Iris pigment epithelial cell (primary cell): Measurements from ENCODE around the gene TPH1.
"Not testable (repeated sequence)": the region's sequence is repeated elsewhere in the genome, so short reads cannot be mapped to it uniquely, and the experiment has no call there.

Source experiments
- DNase-seq: peaks from one replicate; pipeline ENCODE4 v3.0.0-alpha.2; 2011; ENCODE audit warnings: low read depth

Gene TPH1

GRCh38 chr11:18019650-18020049, 26.4 kb downstream of the TPH1 start:
- no peak for DNase-seq

- DNase-seq: peak; percentile 30
These were observed 29.3 kb downstream of the TPH1 start for GRCh38 chr11:18016789-18017188.

GRCh38 chr11:18014876-18015275, 31.2 kb downstream of the TPH1 start:
- DNase-seq: no peak

- no peak for DNase-seq
These were observed 32.1 kb downstream of the TPH1 start for GRCh38 chr11:18013790-18014507.

- DNase-seq: peak; percentile 87
These were observed 32.9 kb downstream of the TPH1 start, which contains the start of gene SERGEF for GRCh38 chr11:18012906-18013781. Gene SERGEF (minus strand): TSS chr11:18013047. CDS start chr11:18013010, 37 bp downstream.

GRCh38 chr11:18012122-18012905, 33.8 kb downstream of the TPH1 start:
- DNase-seq: peak; percentile 30

GRCh38 chr11:18011633-18012032, 34.4 kb downstream of the TPH1 start:
- no peak for DNase-seq

GRCh38 chr11:18010977-18011586, 35.0 kb downstream of the TPH1 start:
- no peak for DNase-seq

GRCh38 chr11:18010121-18010670, 35.9 kb downstream of the TPH1 start:
- no peak for DNase-seq

GRCh38 chr11:18005376-18006129, 40.5 kb downstream of the TPH1 start:
- no peak for DNase-seq

- DNase-seq: peak; percentile 30
These were observed 44.9 kb downstream of the TPH1 start for GRCh38 chr11:18001191-18001590.

GRCh38 chr11:18000760-18001159, 45.3 kb downstream of the TPH1 start:
- no peak for DNase-seq

- not testable (repeated sequence) for DNase-seq
These were observed 45.9 kb downstream of the TPH1 start for GRCh38 chr11:18000128-18000527.
